ENCODE results near the gene ATG10. TPM values are rescaled to one million over a fixed set of nuclear protein-coding genes. Genes with fewer than 3 reads are reported as not detected.

Gene ATG10
- total RNA-seq, 1 experiment from 2014 or later, result 7.6 TPM

- no CpG with 5 or more reads among the region's 3 CpGs for WGBS (ENCODE audit: extremely low coverage, insufficient read length, low lambda C conversion rate)
These were observed 236.5 kb downstream of the ATG10 start for GRCh38 chr5:82208371-82208770.

More at GRCh38 chr5:82208371-82208770, 236.5 kb downstream of the ATG10 start:
- DNase-seq, result no peak
- Histone ChIP-seq H2BK12ac (ENCODE audit: insufficient read length, low read depth, low read length) (no peak overlapping the region), H3K79me1 (ENCODE audit: insufficient read depth, low read depth, low read length, poor library complexity, severe bottlenecking) (no peaks in the 10 kb centered on the region), H2AK5ac (ENCODE audit: insufficient read length, low read length) (no peak overlapping the region), H3K9ac (ENCODE audit: extremely low read depth, insufficient read length, low read length) (no peak overlapping the region), H2BK120ac (ENCODE audit: low read depth, low read length, poor library complexity, severe bottlenecking) (no peak overlapping the region), H3K27ac (ENCODE audit: insufficient read length, low read depth, low read length) (no peak overlapping the region), H3K4ac (ENCODE audit: low read depth, low read length) (no peak overlapping the region), H3K9me3 (ENCODE audit: control insufficient read depth, low read depth, low read length) (no peaks in the 10 kb centered on the region), H4K20me1 (ENCODE audit: control insufficient read depth, insufficient read depth, insufficient read length) (no peaks in the 10 kb centered on the region), H3K79me2 (ENCODE audit: insufficient read depth, low read length) (no peaks in the 10 kb centered on the region), H4K5ac (ENCODE audit: insufficient read length, low read depth, low read length) (no peak overlapping the region), H3K56ac (ENCODE audit: insufficient read length, low read depth, low read length) (no peak overlapping the region), H3K4me2 (ENCODE audit: insufficient read depth, insufficient read length, low read length) (no peak overlapping the region), H3K23ac (ENCODE audit: insufficient read length, low read depth, low read length) (no peak overlapping the region), H3T11ph (ENCODE audit: low read length) (no peak overlapping the region), H3K18ac (ENCODE audit: insufficient read length, low read depth, low read length) (no peak overlapping the region), H4K91ac (ENCODE audit: insufficient read length, low read depth, low read length) (no peak overlapping the region), H3K14ac (ENCODE audit: insufficient read depth, low read length) (no peak overlapping the region), H2BK20ac (ENCODE audit: low read depth, low read length, poor library complexity, severe bottlenecking) (no peak overlapping the region), H3K4me1 (ENCODE audit: insufficient read depth, low read length) (no peaks in the 10 kb centered on the region), H4K8ac (replicated peaks; ENCODE audit: insufficient read length, low read depth, low read length) (no peak overlapping the region), H3K27me3 (ENCODE audit: insufficient read depth, low read length) (no peaks in the 10 kb centered on the region), H2BK5ac (ENCODE audit: insufficient read length, low read length) (no peak overlapping the region), H2AFZ (ENCODE audit: low read length) (no peak overlapping the region), H3K23me2 (ENCODE audit: insufficient read length, low read depth, low read length, poor library complexity, severe bottlenecking) (no peaks in the 10 kb centered on the region), H2BK15ac (ENCODE audit: low read depth, low read length) (no peak overlapping the region)
- Mint-ChIP-seq H3K27ac (no peak overlapping the region), H3K9me3 (no peaks in the 10 kb centered on the region), H3K4me1 (no peaks in the 10 kb centered on the region), H3K27me3 (ENCODE audit: low read depth) (no peaks in the 10 kb centered on the region), H3K36me3 (ENCODE audit: insufficient read depth in 1 of 3, low read depth in 3 of 3) (no peaks in the 10 kb centered on the region), H3K4me3 (no peak overlapping the region)
- no peak for TF ChIP-seq CTCF (conservative IDR thresholded peaks at IDR 0.05)

All from H9 (cell line).